GM21825 (cell line): Measurements from ENCODE around the gene PPP1R2.
"Not testable (repeated sequence)": the region's sequence is repeated elsewhere in the genome, so short reads cannot be mapped to it uniquely, and the experiment has no call there.

Experiments used
- ATAC-seq: cut with Tn5 transposase; IDR thresholded peaks from one replicate; pipeline ENCODE4 v1.9.1; 2021; ENCODE audit warnings: mild to moderate bottlenecking, moderate library complexity; ENCODE audit not compliant: unreplicated experiment

Gene PPP1R2

GRCh38 chr3:195542698-195543499 lies at the start of gene PPP1R2:
PPP1R2 (minus strand) TSS chr3:195543325; CDS start chr3:195543025, 300 bp downstream.
- peak; percentile 68 for ATAC-seq

DNA sequence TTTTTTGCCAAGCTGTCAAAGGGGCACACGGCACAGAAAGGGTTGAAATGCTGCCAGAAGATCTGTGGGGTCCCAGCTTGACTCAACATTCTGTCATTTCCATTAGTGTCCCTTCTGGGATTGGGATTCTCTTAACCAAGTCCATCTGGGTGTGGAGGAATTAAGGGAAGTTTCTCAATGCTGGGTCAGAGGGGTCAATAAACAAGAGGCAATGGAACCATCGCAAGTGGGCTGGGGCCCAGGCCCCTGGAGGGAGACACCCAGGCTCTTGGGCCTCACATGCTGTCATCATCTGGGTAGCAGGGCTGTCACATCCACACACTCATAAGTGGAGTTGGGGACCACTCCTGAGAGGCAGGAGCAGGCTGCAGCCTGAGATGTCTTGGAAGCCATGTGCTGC lies 48.7 kb upstream of the PPP1R2 start:
- no peak for ATAC-seq

DNA sequence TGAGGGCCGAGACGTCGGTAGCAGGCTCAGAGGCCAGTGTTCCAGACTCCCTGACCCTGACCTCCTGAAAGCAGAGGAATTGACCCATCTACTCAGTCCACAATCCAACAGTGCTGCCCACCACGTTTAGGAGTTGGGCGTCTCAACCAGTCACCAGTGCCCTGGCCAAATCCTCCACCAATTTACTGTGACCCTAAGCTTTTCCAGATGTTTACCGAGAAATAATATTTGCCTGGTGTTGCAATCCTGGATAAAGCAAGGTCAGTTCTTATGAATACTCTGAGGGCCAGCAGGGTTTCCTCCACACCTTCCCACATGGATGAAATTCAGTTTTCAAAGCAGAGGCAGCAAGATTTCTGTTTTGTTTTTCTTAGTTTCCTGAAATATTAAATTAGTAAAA lies 48.1 kb upstream of the PPP1R2 start:
- ATAC-seq: no peak

GRCh38 chr3:195590381-195590780 lies 47.3 kb upstream of the PPP1R2 start:
- ATAC-seq: not testable (repeated sequence)

DNA sequence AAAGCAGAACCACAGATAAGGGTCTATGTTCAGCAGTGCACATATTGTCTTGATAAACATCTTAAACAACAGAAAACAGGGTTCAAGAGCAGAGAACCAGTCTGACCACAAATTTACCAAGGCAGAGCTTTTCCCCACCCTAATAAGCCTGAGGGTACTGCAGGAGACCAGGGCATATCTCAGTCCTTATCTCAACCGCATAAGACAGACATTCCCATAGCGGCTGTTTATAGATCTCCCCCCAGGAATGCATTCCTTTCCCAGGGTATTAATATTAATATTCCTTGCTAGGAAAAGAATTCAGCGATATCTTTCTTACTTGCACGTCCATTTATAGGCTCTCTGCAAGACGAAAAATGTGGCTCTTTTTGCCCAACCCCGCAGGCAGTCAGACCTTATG lies 46.7 kb upstream of the PPP1R2 start:
- not testable (repeated sequence) for ATAC-seq

DNA sequence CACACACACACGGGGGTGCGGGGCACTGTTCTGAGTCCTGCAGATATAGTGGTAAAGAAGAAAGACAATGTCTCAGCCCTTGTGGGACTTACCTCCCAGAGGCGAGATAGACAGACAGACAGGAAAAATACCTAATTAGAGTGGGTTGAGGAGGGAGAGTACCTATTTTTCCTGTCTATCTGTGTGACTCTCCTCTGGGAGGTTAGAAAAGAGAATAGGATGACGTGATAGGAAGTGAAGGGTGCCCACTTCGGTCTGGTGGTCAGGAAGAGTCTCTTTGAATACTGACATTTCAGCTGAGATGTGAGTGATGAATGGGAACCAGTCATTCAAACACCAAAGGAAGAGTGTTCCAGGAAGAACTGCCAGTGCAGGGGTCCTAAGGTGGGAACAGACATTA lies 44.7 kb upstream of the PPP1R2 start:
- peak; percentile 54 for ATAC-seq

DNA sequence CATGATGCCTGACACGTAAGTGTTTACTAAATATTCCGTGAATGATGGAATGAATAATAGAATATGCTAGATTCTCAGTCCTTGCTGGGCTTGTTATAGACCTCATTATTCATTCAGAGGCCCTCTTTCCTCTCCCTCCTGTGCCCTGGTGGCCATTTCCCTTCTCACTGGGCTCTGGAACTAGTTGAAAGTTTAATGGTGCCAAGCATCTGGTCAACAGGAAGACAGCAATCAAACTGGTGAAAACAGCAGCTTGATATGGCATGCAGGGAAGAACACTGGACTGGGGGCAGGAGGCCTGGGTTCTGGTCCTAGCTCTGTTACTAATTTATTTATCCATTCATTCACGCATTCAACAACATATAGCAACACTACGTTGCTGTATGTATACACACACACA lies 44.3 kb upstream of the PPP1R2 start:
- ATAC-seq: no peak

DNA sequence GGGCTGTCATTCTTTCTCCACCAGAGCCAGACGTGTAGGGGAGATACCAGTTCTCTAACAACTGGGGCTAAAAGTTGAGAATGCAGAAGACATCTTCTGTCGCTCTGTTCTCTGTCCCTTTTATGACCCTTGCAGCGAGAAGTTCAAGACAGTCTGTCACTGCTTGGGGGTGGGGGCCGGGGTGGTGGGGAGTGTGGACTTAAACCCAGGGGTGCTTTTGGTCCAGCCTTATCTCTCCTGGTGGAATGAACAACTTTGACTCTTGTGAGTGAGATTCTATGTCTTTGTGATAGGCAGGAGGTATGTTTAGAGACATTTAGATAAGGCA lies 41.4 kb upstream of the PPP1R2 start:
- ATAC-seq: no peak

DNA sequence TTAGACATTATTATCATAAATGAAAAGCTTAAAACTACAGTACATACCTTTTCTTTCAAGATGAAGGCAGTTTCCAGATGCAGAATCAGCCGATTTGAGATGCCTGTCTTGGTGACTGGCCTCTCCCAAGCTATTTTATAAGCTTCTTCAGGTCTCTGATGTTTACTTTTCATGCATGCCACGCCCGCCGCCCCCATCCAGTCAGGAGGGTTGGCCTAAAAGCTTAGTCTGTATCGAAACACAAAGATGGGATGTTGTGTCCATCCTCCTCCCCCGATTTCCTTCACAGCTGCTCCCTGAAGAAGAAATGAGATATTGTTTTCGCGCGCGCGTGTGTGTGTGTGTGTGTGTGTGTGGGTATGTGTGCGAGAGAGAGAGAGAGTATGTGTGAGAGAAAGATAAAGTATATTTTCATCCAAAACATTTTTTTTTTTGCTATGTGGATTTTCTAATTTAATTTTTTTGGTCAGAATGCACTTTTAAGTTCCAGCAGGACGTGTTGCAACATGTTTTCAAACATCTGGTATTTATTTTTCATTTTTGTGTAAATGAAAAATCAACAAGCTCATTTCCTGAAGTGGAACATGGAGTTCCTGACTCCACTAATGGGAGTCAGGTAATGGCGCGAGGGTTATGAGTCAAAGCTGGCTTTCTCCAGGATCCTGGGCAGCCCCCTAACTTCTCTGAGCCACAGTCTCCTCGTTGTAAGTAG lies 40.9 kb upstream of the PPP1R2 start, which contains the start of gene APOD:
Gene APOD, minus strand, starts transcription at position 110 of the 712 bp plus-strand sequence. CDS start 4,479 bp downstream, outside the sequence.
- ATAC-seq: no peak

DNA sequence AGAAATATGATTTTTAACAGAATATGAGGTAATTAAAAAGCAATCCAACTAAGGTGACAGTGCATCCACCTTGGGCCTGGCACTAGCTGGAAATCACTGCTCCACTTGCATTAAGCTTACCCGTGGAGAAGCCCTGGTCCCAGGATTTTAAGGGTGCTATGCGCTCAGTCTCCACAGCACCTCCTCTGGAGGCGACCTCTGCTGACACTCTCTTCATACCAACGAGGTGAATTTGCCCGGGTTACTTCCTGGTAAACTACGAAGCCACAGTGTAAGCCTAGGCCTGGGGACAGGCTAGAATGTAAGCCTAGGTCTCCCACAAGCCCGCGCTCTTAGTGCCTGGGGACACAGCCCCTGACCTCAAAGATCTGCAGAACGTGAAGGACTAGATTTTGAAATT lies 39.8 kb upstream of the PPP1R2 start:
- no peak for ATAC-seq

DNA sequence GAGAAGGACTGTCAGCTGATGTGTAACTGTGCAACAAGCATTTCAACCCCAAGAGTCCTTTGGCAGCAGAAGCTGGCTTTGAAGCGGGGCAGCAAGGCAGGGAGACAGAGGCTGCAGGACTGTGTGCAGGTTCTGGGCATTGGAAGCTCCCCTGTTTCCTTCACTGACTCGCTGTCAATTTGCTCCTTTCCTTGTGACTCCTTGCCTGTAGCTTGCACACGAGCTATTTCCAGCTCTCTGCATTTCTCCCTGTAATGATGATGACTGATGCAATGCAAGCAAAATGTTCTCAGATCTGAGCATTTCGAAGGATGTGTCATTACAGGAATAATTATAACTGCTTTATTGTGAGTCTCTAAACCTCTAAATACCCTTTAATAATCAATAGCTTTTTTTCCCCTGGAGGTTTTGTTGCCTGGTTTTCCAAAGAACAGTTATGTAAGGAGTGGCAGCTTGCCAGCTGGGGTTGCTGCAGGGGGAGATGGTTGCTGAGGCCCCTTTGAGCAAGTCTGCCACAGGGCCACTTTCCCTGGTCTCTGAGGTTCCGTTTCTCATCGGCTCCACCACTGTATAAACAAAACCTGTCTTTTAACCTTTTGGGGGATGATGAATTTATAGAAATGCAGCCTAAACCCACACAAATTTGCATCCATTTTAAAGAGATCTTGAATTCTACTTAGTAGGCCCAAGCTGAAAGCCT lies 37.8 kb upstream of the PPP1R2 start:
- no peak for ATAC-seq

- ATAC-seq: no peak
Observed at GRCh38 chr3:195579281-195579680, 36.2 kb upstream of the PPP1R2 start.

DNA sequence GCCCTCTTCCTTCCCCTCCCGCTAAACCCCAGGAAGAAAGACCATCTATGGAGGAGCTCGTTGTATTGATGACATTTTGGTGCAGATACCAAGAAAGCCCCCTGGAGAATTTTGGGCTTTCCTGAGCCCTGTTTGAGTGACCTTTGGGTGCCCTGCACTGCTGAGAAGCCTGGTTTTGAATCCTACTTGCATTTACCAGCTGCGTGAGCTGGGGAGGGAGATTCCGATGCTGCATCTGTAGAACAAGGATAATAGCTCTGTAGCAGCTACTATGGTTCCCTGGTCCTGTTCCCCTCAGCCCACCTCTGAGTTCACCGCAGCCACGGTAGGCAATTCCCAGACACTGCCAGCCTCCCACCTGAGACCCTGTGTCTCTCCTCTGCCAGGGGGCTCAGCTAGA lies 35.4 kb upstream of the PPP1R2 start:
- no peak for ATAC-seq

- ATAC-seq: no peak
Observed at GRCh38 chr3:195577645-195578177, 34.6 kb upstream of the PPP1R2 start.

GRCh38 chr3:195574497-195575304 lies 31.6 kb upstream of the PPP1R2 start:
- ATAC-seq: no peak

DNA sequence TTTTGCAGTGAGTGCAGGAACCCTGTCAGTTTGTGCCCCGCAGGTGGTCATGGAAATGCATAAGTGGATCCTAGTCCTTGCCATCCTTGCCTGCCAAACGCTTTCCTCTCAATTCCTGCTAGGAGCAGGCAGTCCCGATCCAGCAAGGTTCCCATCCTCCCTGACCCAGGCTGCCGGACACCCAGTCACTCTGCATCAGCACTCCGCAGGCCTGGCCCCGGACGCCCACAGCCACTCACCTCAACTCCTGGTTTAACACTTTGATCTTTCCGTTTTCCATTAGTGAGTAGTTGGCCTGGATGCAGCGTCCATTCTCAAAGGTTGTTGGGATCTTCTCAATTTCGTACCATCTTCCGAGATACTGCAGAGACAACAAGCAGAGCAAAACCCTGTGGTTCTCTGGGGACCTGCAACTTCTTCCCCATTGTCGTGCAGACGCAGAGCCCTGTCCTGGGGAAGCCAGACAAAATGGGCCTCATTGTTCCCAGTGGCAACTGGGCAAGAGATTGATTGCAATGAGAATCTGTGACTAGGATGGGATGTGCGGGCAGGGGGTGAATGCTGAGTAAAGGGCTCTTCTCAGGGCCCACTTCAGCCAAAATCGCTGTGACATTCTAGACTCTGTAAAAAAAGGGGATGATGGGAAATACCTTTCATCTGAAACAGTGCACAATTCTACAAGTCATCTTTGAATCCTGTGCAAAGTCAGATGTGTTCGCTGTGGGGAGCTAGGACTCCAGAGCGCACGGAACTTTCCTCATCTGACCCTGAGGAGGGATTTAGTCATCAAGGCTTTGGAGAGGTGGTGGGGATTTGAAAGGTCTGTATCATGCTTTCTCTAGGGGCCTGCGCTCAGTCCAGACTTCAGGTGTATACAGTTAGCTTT lies 30.7 kb upstream of the PPP1R2 start:
- no peak for ATAC-seq

GRCh38 chr3:195571361-195571760 lies 28.2 kb upstream of the PPP1R2 start:
- no peak for ATAC-seq

DNA sequence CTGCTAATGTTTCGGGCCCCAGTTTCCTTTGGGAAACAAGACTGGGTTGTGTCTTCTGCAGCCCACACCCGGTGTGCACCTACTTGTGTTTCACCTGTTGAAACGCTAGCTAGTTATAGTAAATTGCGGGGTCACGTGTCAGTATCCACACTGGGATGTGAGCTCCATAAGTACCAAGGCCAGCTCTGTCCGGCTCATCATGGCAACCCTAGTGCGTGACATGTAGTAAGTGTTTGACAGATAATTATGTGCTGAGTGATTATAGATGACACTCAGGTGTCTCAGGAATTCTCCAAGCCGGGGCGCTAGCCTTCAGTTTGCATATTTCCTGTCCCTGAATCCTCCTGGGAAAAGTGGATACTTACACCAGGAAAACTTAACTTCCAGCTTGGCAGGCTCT lies 27.8 kb upstream of the PPP1R2 start:
- ATAC-seq: no peak

DNA sequence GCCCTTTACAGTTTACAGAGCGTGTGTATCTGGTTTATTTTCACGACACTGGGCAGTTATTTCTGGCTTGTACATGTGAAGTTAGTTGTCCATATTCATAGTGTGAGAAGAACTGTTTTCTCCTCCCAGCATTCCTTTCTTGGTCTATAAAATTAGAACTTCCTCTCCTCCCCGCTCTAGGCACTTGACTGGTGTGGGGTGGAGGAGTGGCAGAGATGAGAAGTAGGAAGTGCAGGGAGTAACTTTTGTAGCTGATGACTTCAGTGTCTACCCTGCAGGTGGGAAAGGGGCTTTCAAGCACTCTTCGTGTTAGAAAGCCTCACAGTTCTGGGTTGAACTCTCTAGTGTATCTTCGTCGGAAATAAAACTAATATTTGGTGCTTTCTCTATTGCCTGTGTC lies 27.2 kb upstream of the PPP1R2 start:
- ATAC-seq: no peak

DNA sequence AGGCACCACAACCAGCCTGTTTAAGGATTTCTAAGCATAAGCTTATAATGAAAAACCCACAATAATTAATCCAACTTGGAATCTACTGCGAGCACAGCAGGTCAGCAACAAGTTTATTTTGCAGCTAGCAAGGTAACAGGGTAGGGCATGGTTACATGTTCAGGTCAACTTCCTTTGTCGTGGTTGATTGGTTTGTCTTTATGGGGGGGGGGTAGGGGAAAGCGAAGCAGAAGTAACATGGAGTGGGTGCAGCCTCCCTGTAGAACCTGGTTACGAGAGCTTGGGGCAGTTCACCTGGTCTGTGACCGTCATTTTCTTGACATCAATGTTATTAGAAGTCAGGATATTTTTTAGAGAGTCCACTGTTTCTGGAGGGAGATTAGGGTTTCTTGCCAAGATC lies 25.5 kb upstream of the PPP1R2 start:
- no peak for ATAC-seq
